HepG2 (cell line): ENCODE measurements around the gene ANLN. TPM values are rescaled to one million over a fixed set of nuclear protein-coding genes. Genes with fewer than 3 reads are reported as not detected.

ENCODE experiments used
- ATAC-seq: fragments of 200-7000 bp; cut with Tn5 transposase; 3 replicates; pipeline ENCODE4 v1.9.1; 2020; ENCODE audit warnings: mild to moderate bottlenecking, moderate library complexity
- BruUV-seq: library from RNA; stranded (reverse); fragments of 400-500 nt; replicated peaks from 2 replicates; lab custom pipeline; 2021; lab: Mats Ljungman, UMichigan
- CTCF ChIA-PET: fragments of 300-600 bp; formaldehyde crosslinking; extraction: SDS; loops from one replicate; lab custom pipeline; 2021; ENCODE audit warnings: low total read pairs, inconsistent platforms, low intra/inter-chr PET ratio; lab: Yijun Ruan, JAX
- POLR2A ChIA-PET: fragments of 350-600 bp; sonication (Branson Sonifier 250); formaldehyde crosslinking; loops from one replicate; lab custom pipeline; 2020; ENCODE audit warnings: antibody characterized with exemption, inconsistent platforms; lab: Yijun Ruan, JAX
- DNase-seq: peaks from one replicate; pipeline ENCODE4 v3.0.0-alpha.2; 2015; ENCODE audit warnings: low spot score
- FAIRE-seq: peaks from 3 replicates; lab custom pipeline; 2011; peaks lifted over from hg19 to GRCh38; lab: Jason Lieb, UNC
- H2AFZ ChIP-seq: one replicate; pipeline ENCODE4 v1.6.1; 2011; ENCODE audit warnings: low read length, inconsistent platforms
- H3K27ac ChIP-seq: fragments of 300-600 bp; 3 replicates; pipeline ENCODE4 v1.8.0; 2011; ENCODE audit warnings: mixed run types, mild to moderate bottlenecking, mixed read lengths, low read length, inconsistent platforms; ENCODE audit not compliant: insufficient read depth; ENCODE audit errors: extremely low read length
- H3K27me3 ChIP-seq, 2 experiments: fragments of 200-600 bp in 1 of 2; 2 replicates in 1 of 2; 3 replicates in 1 of 2; pipeline versions ENCODE4 v1.6.0 to v1.8.0; 2011; ENCODE audit warnings: low read length in 2 of 2, mild to moderate bottlenecking in 2 of 2, moderate library complexity in 2 of 2, inconsistent platforms in 1 of 2; ENCODE audit not compliant: insufficient read depth in 2 of 2, control insufficient read depth in 1 of 2
- H3K36me3 ChIP-seq, 2 experiments: fragments of 200-600 bp in 1 of 2; replicated peaks in 1 of 2; 2 replicates in 1 of 2; 3 replicates in 1 of 2; pipeline versions ENCODE4 v1.5.1 to v1.8.0; 2011; ENCODE audit warnings: low read length in 2 of 2, inconsistent platforms in 1 of 2; ENCODE audit not compliant: insufficient read depth in 2 of 2, control insufficient read depth in 1 of 2
- H3K4me1 ChIP-seq: 2 replicates; pipeline ENCODE4 v1.5.1; 2012; ENCODE audit warnings: low read length, inconsistent platforms; ENCODE audit not compliant: insufficient read depth
- H3K4me2 ChIP-seq: 2 replicates; pipeline ENCODE4 v1.6.0; 2011; ENCODE audit warnings: low read depth, low read length, inconsistent platforms
- H3K4me3 ChIP-seq, 3 experiments: fragments of 200-600 bp in 1 of 3; sonication (generic), shearing (Covaris generic) in 1 of 3; replicated peaks in 1 of 3; 2 replicates each; pipeline ENCODE4 v1.5.1; 2011 to 2016; ENCODE audit warnings: low read length in 3 of 3, inconsistent platforms in 2 of 3, low read depth in 2 of 3, mild to moderate bottlenecking in 2 of 3, control low read depth in 1 of 3, mixed read lengths in 1 of 3; ENCODE audit not compliant: insufficient read depth in 1 of 3
- H3K79me2 ChIP-seq: one replicate; pipeline ENCODE4 v1.6.1; 2011; ENCODE audit warnings: low read length, inconsistent platforms; ENCODE audit not compliant: insufficient read depth
- H3K9ac ChIP-seq: 2 replicates; pipeline ENCODE4 v1.6.0; 2011; ENCODE audit warnings: mild to moderate bottlenecking, low read depth, low read length, inconsistent platforms; ENCODE audit not compliant: insufficient read depth
- H3K9me3 ChIP-seq: 2 replicates; pipeline ENCODE4 v1.5.1; 2012; ENCODE audit warnings: mild to moderate bottlenecking, low read length
- H4K20me1 ChIP-seq: 2 replicates; pipeline ENCODE4 v1.6.0; 2011; ENCODE audit warnings: inconsistent platforms, mild to moderate bottlenecking, low read length, moderate library complexity; ENCODE audit not compliant: insufficient read depth
- GABPA ChIP-seq, 2 experiments: IDR thresholded peaks; 2 replicates each; pipeline ENCODE4 v1.6.1; 2011 to 2016; ENCODE audit warnings: low read depth in 2 of 2, low read length in 1 of 2, missing biosample characterization in 1 of 2, missing genetic modification characterization in 1 of 2
- HMG20A ChIP-seq: IDR thresholded peaks from 2 replicates; pipeline ENCODE4 v1.6.1; 2016; ENCODE audit warnings: borderline replicate concordance
- MNT ChIP-seq: fragments of 450-650 bp; IDR thresholded peaks from 2 replicates; pipeline ENCODE4 v1.6.1; 2016
- POLR2AphosphoS2 ChIP-seq: IDR thresholded peaks from 2 replicates; pipeline ENCODE4 v1.6.1; 2011; ENCODE audit warnings: low read depth, low read length, improper control_type of control experiment
- SPEN ChIP-seq: sonication (generic); formaldehyde crosslinking; IDR thresholded peaks from 2 replicates; pipeline ENCODE4 v1.5.1; 2020; ENCODE audit warnings: low read depth, mild to moderate bottlenecking, missing genetic modification reagents
- XBP1 ChIP-seq: sonication (generic); formaldehyde crosslinking; IDR thresholded peaks from 2 replicates; pipeline ENCODE4 v1.5.0; 2020; ENCODE audit warnings: missing genetic modification reagents
- ZNF34 ChIP-seq: sonication (generic); formaldehyde crosslinking; IDR thresholded peaks from 2 replicates; pipeline ENCODE4 v1.4.0; 2020; ENCODE audit warnings: mild to moderate bottlenecking, missing genetic modification reagents, borderline replicate concordance
- ZNF557 ChIP-seq: sonication (generic); formaldehyde crosslinking; IDR thresholded peaks from 2 replicates; pipeline ENCODE4 v1.4.0; 2020; ENCODE audit warnings: missing genetic modification reagents
- ZNF687 ChIP-seq: sonication (generic); formaldehyde crosslinking; IDR thresholded peaks from 2 replicates; pipeline ENCODE4 v1.5.1; 2020; ENCODE audit warnings: mild to moderate bottlenecking, missing genetic modification reagents, moderate library complexity
- ZNF704 ChIP-seq: sonication (generic); formaldehyde crosslinking; IDR thresholded peaks from 2 replicates; pipeline ENCODE4 v1.8.1; 2023; ENCODE audit warnings: mild to moderate bottlenecking, inconsistent platforms, moderate library complexity, missing genetic modification reagents, borderline replicate concordance
- ZNF709 ChIP-seq: sonication (generic); formaldehyde crosslinking; IDR thresholded peaks from 2 replicates; pipeline ENCODE4 v1.5.0; 2020; ENCODE audit warnings: mild to moderate bottlenecking, missing genetic modification reagents
- WGBS: methylation state at CpG from one replicate; pipeline ENCODE4 v1.1.6; 2017; ENCODE audit warnings: low lambda C conversion rate; 5-methylcytosine and 5-hydroxymethylcytosine counted together
- in situ Hi-C: cut with HindIII; loops from 2 replicates; pipeline ENCODE4 v1.10.0; 2017; ENCODE audit warnings: low pct_unique_long_range_greater_than_20kb; ENCODE audit not compliant: extremely low pct_ligation_motif_present
- intact Hi-C: fragments of 100-400 bp; cut with micrococcal nuclease; formaldehyde crosslinking; loops from one replicate; pipeline ENCODE4 v1.10.0; 2022; ENCODE audit not compliant: unreplicated experiment
- polyA plus RNA-seq, 8 experiments: library from polyadenylated mRNA; depleted of rRNA in 3 of 8; stranded (reverse) in 7 of 8; unstranded in 1 of 8; fragments of >200 nt; fragmentation: Illumina TruSeq in 4 of 8; extraction: Trizol in 4 of 8; gene quantifications; 2 replicates each; pipeline versions ENCODE4 v1.2.1 to v1.2.3, GENCODE V29; 2011 to 2016; ENCODE audit warnings: low read depth in 4 of 8, missing spikeins in 1 of 8, mixed read lengths in 1 of 8; ENCODE audit not compliant: insufficient read depth in 1 of 8
- total RNA-seq, 5 experiments: library from RNA; depleted of rRNA; stranded (reverse); fragments of >200 nt; fragmentation: Illumina TruSeq; extraction: Trizol; gene quantifications; 2 replicates each; pipeline ENCODE4 v1.2.3, GENCODE V29; 2016; ENCODE audit warnings: low read depth in 1 of 5

The ANLN gene
- total and polyA plus RNA-seq, 2 of the 13 experiments (the other 11 are each of a cell fraction or from before 2014, with no cell fraction given) = 20.0 to 72.0 TPM

- Histone ChIP-seq H3K79me2 (no peaks in the 10 kb centered on the region), H3K9ac (no peak overlapping the region), H3K9me3 (no peaks in the 10 kb centered on the region), H4K20me1 (no peaks in the 10 kb centered on the region), H3K27ac (no peak overlapping the region), H3K36me3 (no peaks in the 10 kb centered on the region; a peak in 1 of 5 replicates), H2AFZ (no peak overlapping the region), H3K4me3 (no peak overlapping the region), H3K4me2 (no peak overlapping the region), H3K27me3 (no peaks in the 10 kb centered on the region), H3K4me1 (peaks cover 16% of the 10 kb centered on the region)
- POLR2A ChIA-PET = no interaction called here
- DNase-seq = no peak
- intact Hi-C loops (no loop called here), in situ Hi-C loops (no loop called here)
- CTCF ChIA-PET = no interaction called here
- no TSS peak for BruUV-seq
- no peak for FAIRE-seq
- TF ChIP-seq ZNF34 (CRISPR knock-in tag) = no peak
- no peak for TF ChIP-seq ZNF687 (CRISPR knock-in tag)
- no peak for ATAC-seq
- WGBS = 100% methylated on average over 1 of the region's 1 CpG
Measured at GRCh38 chr7:36358589-36358988, 31.1 kb upstream of the ANLN start.

GRCh38 chr7:36360244-36360643 is 29.4 kb upstream of the ANLN start:
- FAIRE-seq (no peak), DNase-seq (no peak), ATAC-seq (no peak)
- in situ Hi-C loops = no loop called here
- ChIA-PET CTCF (no interaction called here), POLR2A (interaction anchor here (1.4 kb wide), 1 partner anchor 29 kb away, joined by 3 read pairs; the partner anchor contains the start of gene ANLN)
- H3K27ac ChIP-seq = no peak overlapping the region
- no peak overlapping the region for H3K9ac ChIP-seq
- H3K4me2 ChIP-seq = no peak overlapping the region
- no peaks in the 10 kb centered on the region; a peak in 1 of 5 replicates for H3K36me3 ChIP-seq
- H3K9me3 ChIP-seq = no peaks in the 10 kb centered on the region
- BruUV-seq = no TSS peak
- WGBS = 74% methylated on average over 4 of the region's 4 CpGs
- no peaks in the 10 kb centered on the region for H3K27me3 ChIP-seq
- H3K4me3 ChIP-seq = no peak overlapping the region
- peaks cover 23% of the 10 kb centered on the region for H3K4me1 ChIP-seq
- intact Hi-C loops = no loop called here
- H2AFZ ChIP-seq = no peak overlapping the region
- H3K79me2 ChIP-seq = no peaks in the 10 kb centered on the region
- H4K20me1 ChIP-seq = no peaks in the 10 kb centered on the region
- no peak for TF ChIP-seq HMG20A (CRISPR knock-in tag)
- TF ChIP-seq ZNF557 (CRISPR knock-in tag) = no peak
- no peak for TF ChIP-seq ZNF704
- TF ChIP-seq POLR2AphosphoS2 = no peak
- no peak for TF ChIP-seq SPEN
- no peak for TF ChIP-seq MNT
- TF ChIP-seq ZNF709 = no peak
- no peak for TF ChIP-seq GABPA (IDR thresholded peaks at IDR 0.05; ENCODE audit: low read depth, low read length)
- TF ChIP-seq GABPA (CRISPR knock-in tag; IDR thresholded peaks at IDR 0.05; ENCODE audit: low read depth) = no peak
- TF ChIP-seq XBP1 = no peak
